K562 (cell line): ENCODE data around the gene GABARAP. TPM values are rescaled to one million over a fixed set of nuclear protein-coding genes. Genes with fewer than 3 reads are reported as not detected.

Experiments used
- HNRNPL ChIP-seq: fragments of 200-400 bp; formaldehyde crosslinking; IDR thresholded peaks from 2 replicates; pipeline ENCODE4 v1.6.1; 2017; ENCODE audit warnings: low read depth, mild to moderate bottlenecking, low read length
- NR1H2 ChIP-seq: sonication (generic); formaldehyde crosslinking; IDR thresholded peaks from 2 replicates; pipeline ENCODE4 v1.4.0; 2020; ENCODE audit warnings: mild to moderate bottlenecking, missing genetic modification reagents
- SIX5 ChIP-seq, 2 experiments: IDR thresholded peaks; 2 replicates each; pipeline ENCODE4 v1.6.1; 2011; ENCODE audit warnings: low read length in 2 of 2, borderline replicate concordance in 1 of 2, low read depth in 1 of 2, mild to moderate bottlenecking in 1 of 2, moderate library complexity in 1 of 2; ENCODE audit not compliant: insufficient read depth in 1 of 2
- ZBED1 ChIP-seq: IDR thresholded peaks from 2 replicates; pipeline ENCODE4 v1.6.1; 2014
- ZNF311 ChIP-seq: fragments of 250-450 bp; sonication (Bioruptor Pico); IDR thresholded peaks from 2 replicates; pipeline ENCODE4 v1.4.0; 2020; ENCODE audit warnings: mild to moderate bottlenecking, moderate library complexity
- polyA plus RNA-seq, 8 experiments: library from polyadenylated mRNA; depleted of rRNA in 4 of 8; stranded (reverse) in 5 of 8; unstranded in 3 of 8; fragments of >200 nt; fragmentation: Nextera tagmentation in 2 of 8; fragmentation: Illumina TruSeq in 1 of 8; extraction: Ambion mirVana in 2 of 8; extraction: Trizol in 1 of 8; gene quantifications; 2 replicates each; pipeline versions ENCODE4 v1.2.1 to v1.2.3, GENCODE V29; 2011 to 2014; ENCODE audit warnings: inconsistent platforms in 1 of 8, missing spikeins in 1 of 8
- total RNA-seq, 7 experiments: library from RNA; depleted of rRNA in 6 of 7; stranded (reverse); fragments of >200 nt in 6 of 7; fragmentation: Illumina TruSeq in 2 of 7; extraction: Trizol in 2 of 7; gene quantifications; 2 replicates each; pipeline versions ENCODE4 v1.2.1 to v1.2.3, GENCODE V29; 2011 to 2021; ENCODE audit warnings: low replicate concordance in 1 of 7
- TF ChIP-seq, protein P1 (sequence below), 2 experiments: fragments of 450-650 bp; formaldehyde crosslinking in 1 of 2; IDR thresholded peaks; 2 replicates each; pipeline versions ENCODE4 v1.4.0 to v1.6.1; 2014 to 2020; ENCODE audit warnings: mild to moderate bottlenecking in 2 of 2, borderline replicate concordance in 1 of 2, low read depth in 1 of 2
- TF ChIP-seq, protein P2 (sequence below): sonication (generic); formaldehyde crosslinking; IDR thresholded peaks from 2 replicates; pipeline ENCODE4 v1.8.0; 2023; ENCODE audit warnings: missing genetic modification reagents, mild to moderate bottlenecking, borderline replicate concordance
- TF ChIP-seq, protein P3 (sequence below): sonication (generic); IDR thresholded peaks from 2 replicates; pipeline ENCODE4 v1.6.1; 2016
- TF ChIP-seq, protein P4 (sequence below): fragments of 450-650 bp; IDR thresholded peaks from 2 replicates; pipeline ENCODE4 v1.7.1; 2018; ENCODE audit warnings: mild to moderate bottlenecking, low read depth; ENCODE audit not compliant: partially characterized antibody

The GABARAP gene
- total and polyA plus RNA-seq, 9 of the 15 experiments (the other 6 are each of a cell fraction or from before 2014, with no cell fraction given), result 47.5 to 373 (median 152) TPM

DNA sequence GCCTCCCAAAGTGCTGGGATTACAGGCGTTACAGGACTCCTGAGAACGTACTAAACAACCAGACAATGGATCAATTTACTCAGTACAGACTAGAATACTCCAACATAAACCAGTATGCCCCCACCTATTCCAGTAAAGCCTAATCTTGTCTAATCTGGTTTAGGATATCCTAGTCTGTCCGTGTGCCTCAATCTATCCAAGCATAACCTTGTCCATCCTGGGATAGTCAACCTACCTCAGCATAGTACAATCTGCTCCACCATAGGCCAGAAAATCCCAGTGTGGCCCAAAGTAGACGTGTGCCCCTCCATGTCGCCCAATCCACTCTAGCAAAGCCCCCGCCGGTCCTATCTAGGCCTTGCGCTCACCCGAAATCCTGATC lies 8.6 kb downstream of the GABARAP start (continued):
- TF ChIP-seq, protein P1, sequence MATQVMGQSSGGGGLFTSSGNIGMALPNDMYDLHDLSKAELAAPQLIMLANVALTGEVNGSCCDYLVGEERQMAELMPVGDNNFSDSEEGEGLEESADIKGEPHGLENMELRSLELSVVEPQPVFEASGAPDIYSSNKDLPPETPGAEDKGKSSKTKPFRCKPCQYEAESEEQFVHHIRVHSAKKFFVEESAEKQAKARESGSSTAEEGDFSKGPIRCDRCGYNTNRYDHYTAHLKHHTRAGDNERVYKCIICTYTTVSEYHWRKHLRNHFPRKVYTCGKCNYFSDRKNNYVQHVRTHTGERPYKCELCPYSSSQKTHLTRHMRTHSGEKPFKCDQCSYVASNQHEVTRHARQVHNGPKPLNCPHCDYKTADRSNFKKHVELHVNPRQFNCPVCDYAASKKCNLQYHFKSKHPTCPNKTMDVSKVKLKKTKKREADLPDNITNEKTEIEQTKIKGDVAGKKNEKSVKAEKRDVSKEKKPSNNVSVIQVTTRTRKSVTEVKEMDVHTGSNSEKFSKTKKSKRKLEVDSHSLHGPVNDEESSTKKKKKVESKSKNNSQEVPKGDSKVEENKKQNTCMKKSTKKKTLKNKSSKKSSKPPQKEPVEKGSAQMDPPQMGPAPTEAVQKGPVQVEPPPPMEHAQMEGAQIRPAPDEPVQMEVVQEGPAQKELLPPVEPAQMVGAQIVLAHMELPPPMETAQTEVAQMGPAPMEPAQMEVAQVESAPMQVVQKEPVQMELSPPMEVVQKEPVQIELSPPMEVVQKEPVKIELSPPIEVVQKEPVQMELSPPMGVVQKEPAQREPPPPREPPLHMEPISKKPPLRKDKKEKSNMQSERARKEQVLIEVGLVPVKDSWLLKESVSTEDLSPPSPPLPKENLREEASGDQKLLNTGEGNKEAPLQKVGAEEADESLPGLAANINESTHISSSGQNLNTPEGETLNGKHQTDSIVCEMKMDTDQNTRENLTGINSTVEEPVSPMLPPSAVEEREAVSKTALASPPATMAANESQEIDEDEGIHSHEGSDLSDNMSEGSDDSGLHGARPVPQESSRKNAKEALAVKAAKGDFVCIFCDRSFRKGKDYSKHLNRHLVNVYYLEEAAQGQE (IDR thresholded peaks at IDR 0.05; ENCODE audit: borderline replicate concordance), result peak; percentile 21; the same call in 1 of the 2 replicates
- TF ChIP-seq, protein P1 (CRISPR knock-in tag; IDR thresholded peaks at IDR 0.05; ENCODE audit: low read depth), result no peak
- TF ChIP-seq ZBED1, result no peak
- TF ChIP-seq, protein P2, sequence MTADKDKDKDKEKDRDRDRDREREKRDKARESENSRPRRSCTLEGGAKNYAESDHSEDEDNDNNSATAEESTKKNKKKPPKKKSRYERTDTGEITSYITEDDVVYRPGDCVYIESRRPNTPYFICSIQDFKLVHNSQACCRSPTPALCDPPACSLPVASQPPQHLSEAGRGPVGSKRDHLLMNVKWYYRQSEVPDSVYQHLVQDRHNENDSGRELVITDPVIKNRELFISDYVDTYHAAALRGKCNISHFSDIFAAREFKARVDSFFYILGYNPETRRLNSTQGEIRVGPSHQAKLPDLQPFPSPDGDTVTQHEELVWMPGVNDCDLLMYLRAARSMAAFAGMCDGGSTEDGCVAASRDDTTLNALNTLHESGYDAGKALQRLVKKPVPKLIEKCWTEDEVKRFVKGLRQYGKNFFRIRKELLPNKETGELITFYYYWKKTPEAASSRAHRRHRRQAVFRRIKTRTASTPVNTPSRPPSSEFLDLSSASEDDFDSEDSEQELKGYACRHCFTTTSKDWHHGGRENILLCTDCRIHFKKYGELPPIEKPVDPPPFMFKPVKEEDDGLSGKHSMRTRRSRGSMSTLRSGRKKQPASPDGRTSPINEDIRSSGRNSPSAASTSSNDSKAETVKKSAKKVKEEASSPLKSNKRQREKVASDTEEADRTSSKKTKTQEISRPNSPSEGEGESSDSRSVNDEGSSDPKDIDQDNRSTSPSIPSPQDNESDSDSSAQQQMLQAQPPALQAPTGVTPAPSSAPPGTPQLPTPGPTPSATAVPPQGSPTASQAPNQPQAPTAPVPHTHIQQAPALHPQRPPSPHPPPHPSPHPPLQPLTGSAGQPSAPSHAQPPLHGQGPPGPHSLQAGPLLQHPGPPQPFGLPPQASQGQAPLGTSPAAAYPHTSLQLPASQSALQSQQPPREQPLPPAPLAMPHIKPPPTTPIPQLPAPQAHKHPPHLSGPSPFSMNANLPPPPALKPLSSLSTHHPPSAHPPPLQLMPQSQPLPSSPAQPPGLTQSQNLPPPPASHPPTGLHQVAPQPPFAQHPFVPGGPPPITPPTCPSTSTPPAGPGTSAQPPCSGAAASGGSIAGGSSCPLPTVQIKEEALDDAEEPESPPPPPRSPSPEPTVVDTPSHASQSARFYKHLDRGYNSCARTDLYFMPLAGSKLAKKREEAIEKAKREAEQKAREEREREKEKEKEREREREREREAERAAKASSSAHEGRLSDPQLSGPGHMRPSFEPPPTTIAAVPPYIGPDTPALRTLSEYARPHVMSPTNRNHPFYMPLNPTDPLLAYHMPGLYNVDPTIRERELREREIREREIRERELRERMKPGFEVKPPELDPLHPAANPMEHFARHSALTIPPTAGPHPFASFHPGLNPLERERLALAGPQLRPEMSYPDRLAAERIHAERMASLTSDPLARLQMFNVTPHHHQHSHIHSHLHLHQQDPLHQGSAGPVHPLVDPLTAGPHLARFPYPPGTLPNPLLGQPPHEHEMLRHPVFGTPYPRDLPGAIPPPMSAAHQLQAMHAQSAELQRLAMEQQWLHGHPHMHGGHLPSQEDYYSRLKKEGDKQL, result no peak
- TF ChIP-seq HNRNPL, result no peak
- TF ChIP-seq, protein P3, sequence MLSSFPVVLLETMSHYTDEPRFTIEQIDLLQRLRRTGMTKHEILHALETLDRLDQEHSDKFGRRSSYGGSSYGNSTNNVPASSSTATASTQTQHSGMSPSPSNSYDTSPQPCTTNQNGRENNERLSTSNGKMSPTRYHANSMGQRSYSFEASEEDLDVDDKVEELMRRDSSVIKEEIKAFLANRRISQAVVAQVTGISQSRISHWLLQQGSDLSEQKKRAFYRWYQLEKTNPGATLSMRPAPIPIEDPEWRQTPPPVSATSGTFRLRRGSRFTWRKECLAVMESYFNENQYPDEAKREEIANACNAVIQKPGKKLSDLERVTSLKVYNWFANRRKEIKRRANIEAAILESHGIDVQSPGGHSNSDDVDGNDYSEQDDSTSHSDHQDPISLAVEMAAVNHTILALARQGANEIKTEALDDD, result peak; percentile 19; the same call in 1 of the 2 replicates
- TF ChIP-seq NR1H2 (CRISPR knock-in tag), result 0 out of 2 replicates have a peak, but pooled peaks have one; percentile 30
- TF ChIP-seq ZNF311, result no peak
- no peak for TF ChIP-seq SIX5 (IDR thresholded peaks at IDR 0.05; ENCODE audit: borderline replicate concordance in 1 of 2, insufficient read depth in 1 of 2, low read depth in 1 of 2, low read length in 2 of 2)
- TF ChIP-seq, protein P4, sequence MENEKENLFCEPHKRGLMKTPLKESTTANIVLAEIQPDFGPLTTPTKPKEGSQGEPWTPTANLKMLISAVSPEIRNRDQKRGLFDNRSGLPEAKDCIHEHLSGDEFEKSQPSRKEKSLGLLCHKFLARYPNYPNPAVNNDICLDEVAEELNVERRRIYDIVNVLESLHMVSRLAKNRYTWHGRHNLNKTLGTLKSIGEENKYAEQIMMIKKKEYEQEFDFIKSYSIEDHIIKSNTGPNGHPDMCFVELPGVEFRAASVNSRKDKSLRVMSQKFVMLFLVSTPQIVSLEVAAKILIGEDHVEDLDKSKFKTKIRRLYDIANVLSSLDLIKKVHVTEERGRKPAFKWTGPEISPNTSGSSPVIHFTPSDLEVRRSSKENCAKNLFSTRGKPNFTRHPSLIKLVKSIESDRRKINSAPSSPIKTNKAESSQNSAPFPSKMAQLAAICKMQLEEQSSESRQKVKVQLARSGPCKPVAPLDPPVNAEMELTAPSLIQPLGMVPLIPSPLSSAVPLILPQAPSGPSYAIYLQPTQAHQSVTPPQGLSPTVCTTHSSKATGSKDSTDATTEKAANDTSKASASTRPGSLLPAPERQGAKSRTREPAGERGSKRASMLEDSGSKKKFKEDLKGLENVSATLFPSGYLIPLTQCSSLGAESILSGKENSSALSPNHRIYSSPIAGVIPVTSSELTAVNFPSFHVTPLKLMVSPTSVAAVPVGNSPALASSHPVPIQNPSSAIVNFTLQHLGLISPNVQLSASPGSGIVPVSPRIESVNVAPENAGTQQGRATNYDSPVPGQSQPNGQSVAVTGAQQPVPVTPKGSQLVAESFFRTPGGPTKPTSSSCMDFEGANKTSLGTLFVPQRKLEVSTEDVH, result no peak
